Activated CD8-positive, alpha-beta T cell treated with anti-CD3 and anti-CD28 coated beads, Interleukin-2, amount 10 ng/mL, durations not matched to agents 7 days and 5 days (primary cell): Measurements from ENCODE around the gene NEB. TPM values are rescaled to one million over a fixed set of nuclear protein-coding genes. Genes with fewer than 3 reads are reported as not detected.
"Not testable (repeated sequence)": the region's sequence is repeated elsewhere in the genome, so short reads cannot be mapped to it uniquely, and the experiment has no call there.

Experiments
- ATAC-seq: fragments of 150-1000 bp; cut with Tn5 transposase; one replicate; pipeline ENCODE4 v1.10.0; 2021; ENCODE audit warnings: moderate library complexity
- CTCF ChIA-PET: fragments of 350-600 bp; sonication (Branson Sonifier 250); formaldehyde crosslinking; loops from one replicate; lab custom pipeline; 2021; ENCODE audit warnings: antibody characterized with exemption; lab: Charles Lee
- POLR2A ChIA-PET: fragments of 350-600 bp; sonication (Branson Sonifier 250); formaldehyde crosslinking; loops from one replicate; lab custom pipeline; 2021; ENCODE audit warnings: antibody characterized with exemption; lab: Charles Lee
- DNase-seq: peaks from one replicate; pipeline ENCODE4 v3.0.0-alpha.2; 2020
- H3K27ac Mint-ChIP-seq: one replicate; pipeline ENCODE4 v1.8.0; 2021; ENCODE audit warnings: mild to moderate bottlenecking, mixed read lengths
- H3K27me3 Mint-ChIP-seq: one replicate; pipeline ENCODE4 v1.8.0; 2021; ENCODE audit warnings: low read depth, mixed read lengths
- H3K36me3 Mint-ChIP-seq: one replicate; pipeline ENCODE4 v1.8.0; 2021; ENCODE audit warnings: low read depth, mixed read lengths
- H3K4me1 Mint-ChIP-seq: one replicate; pipeline ENCODE4 v1.8.0; 2021; ENCODE audit warnings: low read depth, mixed read lengths
- H3K4me3 Mint-ChIP-seq: one replicate; pipeline ENCODE4 v1.8.0; 2021; ENCODE audit warnings: mild to moderate bottlenecking, mixed read lengths
- H3K9me3 Mint-ChIP-seq: one replicate; pipeline ENCODE4 v1.8.0; 2022; ENCODE audit warnings: mixed read lengths; ENCODE audit not compliant: insufficient read depth
- total RNA-seq, 2 experiments: library from RNA; stranded (reverse); gene quantifications; one replicate each; pipeline ENCODE4 v1.2.3, GENCODE V29; 2021

The NEB gene
- total RNA-seq, 2 experiments from 2014 or later: 0.31 to 0.40 TPM

GRCh38 chr2:151559431-151559830, 174.8 kb downstream of the NEB start:
- H3K4me1 Mint-ChIP-seq, DNase-seq, H3K27ac Mint-ChIP-seq, CTCF ChIA-PET, H3K9me3 Mint-ChIP-seq, POLR2A ChIA-PET, H3K27me3 Mint-ChIP-seq, H3K36me3 Mint-ChIP-seq, ATAC-seq, H3K4me3 Mint-ChIP-seq: not testable (repeated sequence)

- H3K27me3 Mint-ChIP-seq, CTCF ChIA-PET: not testable (repeated sequence)
These were observed 176.4 kb downstream of the NEB start for GRCh38 chr2:151557883-151558282.

GRCh38 chr2:151556121-151556520, 178.2 kb downstream of the NEB start:
- Mint-ChIP-seq H3K9me3 (no peaks in the 10 kb centered on the region), H3K27me3 (peaks cover 9% of the 10 kb centered on the region), H3K4me3 (no peak overlapping the region), H3K4me1 (no peaks in the 10 kb centered on the region), H3K27ac (no peak overlapping the region), H3K36me3 (no peaks in the 10 kb centered on the region)
- DNase-seq: no peak
- ChIA-PET CTCF (no interaction called here), POLR2A (no interaction called here)
- no peak for ATAC-seq

More at GRCh38 chr2:151557883-151558282, 176.4 kb downstream of the NEB start:
- H3K27ac Mint-ChIP-seq, ATAC-seq, H3K9me3 Mint-ChIP-seq, DNase-seq, H3K36me3 Mint-ChIP-seq, H3K4me1 Mint-ChIP-seq, H3K4me3 Mint-ChIP-seq, POLR2A ChIA-PET: not testable (repeated sequence)

- Mint-ChIP-seq H3K4me3 (no peak overlapping the region), H3K36me3 (no peaks in the 10 kb centered on the region), H3K4me1 (no peaks in the 10 kb centered on the region), H3K27me3 (peaks cover 7% of the 10 kb centered on the region), H3K9me3 (no peaks in the 10 kb centered on the region), H3K27ac (no peak overlapping the region)
- POLR2A ChIA-PET: no interaction called here
- DNase-seq: no peak
- CTCF ChIA-PET: no interaction called here
- ATAC-seq: no peak
These were observed 182.0 kb downstream of the NEB start for GRCh38 chr2:151552287-151552686.

GRCh38 chr2:151551556-151551955, 182.7 kb downstream of the NEB start:
- H3K4me3 Mint-ChIP-seq: no peak overlapping the region
- H3K4me1 Mint-ChIP-seq: no peaks in the 10 kb centered on the region
- H3K27me3 Mint-ChIP-seq: peaks cover 4% of the 10 kb centered on the region
- H3K9me3 Mint-ChIP-seq: no peaks in the 10 kb centered on the region
- no peak for DNase-seq
- ChIA-PET CTCF (no interaction called here), POLR2A (no interaction called here)
- ATAC-seq: no peak
- no peak overlapping the region for H3K27ac Mint-ChIP-seq
- no peaks in the 10 kb centered on the region for H3K36me3 Mint-ChIP-seq

GRCh38 chr2:151549191-151549590, 185.1 kb downstream of the NEB start:
- ChIA-PET CTCF (no interaction called here), POLR2A (no interaction called here)
- Mint-ChIP-seq H3K4me3 (no peak overlapping the region), H3K27ac (no peak overlapping the region), H3K27me3 (no peaks in the 10 kb centered on the region), H3K9me3 (no peaks in the 10 kb centered on the region), H3K4me1 (no peaks in the 10 kb centered on the region), H3K36me3 (no peaks in the 10 kb centered on the region)
- ATAC-seq: no peak
- DNase-seq: no peak

GRCh38 chr2:151544449-151544848, 189.8 kb downstream of the NEB start:
- ChIA-PET POLR2A (interaction anchor here (1.7 kb wide), 1 partner anchor 9 kb away, joined by 4 read pairs; no protein-coding TSS in a partner anchor), CTCF (no interaction called here)
- H3K27ac Mint-ChIP-seq: no peak overlapping the region
- no peaks in the 10 kb centered on the region for H3K4me1 Mint-ChIP-seq
- H3K4me3 Mint-ChIP-seq: no peak overlapping the region
- no peaks in the 10 kb centered on the region for H3K36me3 Mint-ChIP-seq
- DNase-seq (no peak), ATAC-seq (no peak)
- no peaks in the 10 kb centered on the region for H3K27me3 Mint-ChIP-seq
- H3K9me3 Mint-ChIP-seq: no peaks in the 10 kb centered on the region

GRCh38 chr2:151543876-151544275, 190.4 kb downstream of the NEB start:
- Mint-ChIP-seq H3K9me3 (no peaks in the 10 kb centered on the region), H3K36me3 (no peaks in the 10 kb centered on the region), H3K27ac (no peak overlapping the region), H3K4me1 (no peaks in the 10 kb centered on the region), H3K4me3 (no peak overlapping the region), H3K27me3 (no peaks in the 10 kb centered on the region)
- DNase-seq (no peak), ATAC-seq (no peak)
- CTCF ChIA-PET: no interaction called here
- POLR2A ChIA-PET: interaction anchor here (1.7 kb wide), 1 partner anchor 9 kb away, joined by 4 read pairs; no protein-coding TSS in a partner anchor

- no peaks in the 10 kb centered on the region for H3K9me3 Mint-ChIP-seq
- H3K36me3 Mint-ChIP-seq: no peaks in the 10 kb centered on the region
- ChIA-PET POLR2A (no interaction called here), CTCF (no interaction called here)
- ATAC-seq (no peak), DNase-seq (no peak)
- H3K27me3 Mint-ChIP-seq: no peaks in the 10 kb centered on the region
- no peak overlapping the region for H3K27ac Mint-ChIP-seq
- no peaks in the 10 kb centered on the region for H3K4me1 Mint-ChIP-seq
- H3K4me3 Mint-ChIP-seq: no peak overlapping the region
These were observed 200.3 kb downstream of the NEB start for GRCh38 chr2:151534001-151534400.

GRCh38 chr2:151533127-151533526, 201.1 kb downstream of the NEB start:
- Mint-ChIP-seq H3K4me3 (no peak overlapping the region), H3K36me3 (no peaks in the 10 kb centered on the region), H3K27me3 (no peaks in the 10 kb centered on the region), H3K4me1 (no peaks in the 10 kb centered on the region), H3K27ac (no peak overlapping the region), H3K9me3 (no peaks in the 10 kb centered on the region)
- ATAC-seq (no peak), DNase-seq (no peak)
- POLR2A ChIA-PET: no interaction called here
- CTCF ChIA-PET: no interaction called here

- ChIA-PET POLR2A (no interaction called here), CTCF (no interaction called here)
- H3K9me3 Mint-ChIP-seq: no peaks in the 10 kb centered on the region
- H3K27me3 Mint-ChIP-seq: no peaks in the 10 kb centered on the region
- H3K4me3 Mint-ChIP-seq: no peak overlapping the region
- no peaks in the 10 kb centered on the region for H3K4me1 Mint-ChIP-seq
- no peak overlapping the region for H3K27ac Mint-ChIP-seq
- no peak for DNase-seq
- ATAC-seq: no peak
- no peaks in the 10 kb centered on the region for H3K36me3 Mint-ChIP-seq
These were observed 207.6 kb downstream of the NEB start for GRCh38 chr2:151526572-151527090.

- H3K27ac Mint-ChIP-seq: no peak overlapping the region
- H3K4me3 Mint-ChIP-seq: no peak overlapping the region
- CTCF ChIA-PET: no interaction called here
- POLR2A ChIA-PET: interaction anchor here (0.6 kb wide), 1 partner anchor 116 kb away, joined by 3 read pairs; no protein-coding TSS in a partner anchor
- DNase-seq (no peak), ATAC-seq (no peak)
- no peaks in the 10 kb centered on the region for H3K9me3 Mint-ChIP-seq
- no peaks in the 10 kb centered on the region for H3K4me1 Mint-ChIP-seq
- no peaks in the 10 kb centered on the region for H3K27me3 Mint-ChIP-seq
- H3K36me3 Mint-ChIP-seq: no peaks in the 10 kb centered on the region
These were observed 208.4 kb downstream of the NEB start for GRCh38 chr2:151525821-151526373.

- CTCF ChIA-PET: no interaction called here
- POLR2A ChIA-PET: no interaction called here
These were observed 210.4 kb downstream of the NEB start for GRCh38 chr2:151523850-151524249.

More at GRCh38 chr2:151523850-151524249, 210.4 kb downstream of the NEB start:
- Mint-ChIP-seq H3K27ac (no peak overlapping the region), H3K27me3 (no peaks in the 10 kb centered on the region), H3K9me3 (no peaks in the 10 kb centered on the region), H3K4me3 (no peak overlapping the region), H3K36me3 (no peaks in the 10 kb centered on the region), H3K4me1 (no peaks in the 10 kb centered on the region)
- ATAC-seq (no peak), DNase-seq (no peak)
